Peyer's patch (tissue), 4 donors: ENCODE results near the gene LUC7L2. TPM values are rescaled to one million over a fixed set of nuclear protein-coding genes. Genes with fewer than 3 reads are reported as not detected.

Source experiments
- DNase-seq, 3 donors: peaks; one replicate each; pipeline ENCODE4 v3.0.0-alpha.2; 2017 to 2019
- H3K27ac ChIP-seq, 4 donors: fragments of 200-600 bp; sonication (generic); one replicate each; pipeline ENCODE4 v1.5.1; 2016 to 2019
- H3K27me3 ChIP-seq, 2 donors: fragments of 200-600 bp; sonication (generic); one replicate each; pipeline ENCODE4 v1.5.1; 2019
- H3K36me3 ChIP-seq, 3 donors: fragments of 200-600 bp; sonication (generic); one replicate each; pipeline ENCODE4 v1.5.1; 2016 to 2019
- H3K4me1 ChIP-seq, 4 donors: fragments of 200-600 bp; sonication (generic); one replicate each; pipeline ENCODE4 v1.5.1; 2016 to 2019
- H3K4me3 ChIP-seq, 4 donors: fragments of 200-600 bp; sonication (generic); 1 replicate in 3 of 4; 2 replicates in 1 of 4; pipeline ENCODE4 v1.5.1; 2016 to 2019; ENCODE audit warnings: mild to moderate bottlenecking in 1 of 4
- H3K9me3 ChIP-seq, 4 donors: fragments of 200-600 bp; sonication (generic); one replicate each; pipeline ENCODE4 v1.5.1; 2016 to 2019; ENCODE audit warnings: mild to moderate bottlenecking in 1 of 4
- CTCF ChIP-seq, 6 experiments: fragments of 450-650 bp in 4 of 6; fragments of 200-600 bp in 2 of 6; sonication (generic) in 1 of 6; IDR thresholded peaks; one replicate each; pipeline ENCODE4 v1.5.1; 2017 to 2019; ENCODE audit warnings: antibody characterized with exemption in 6 of 6, mild to moderate bottlenecking in 3 of 6, moderate library complexity in 1 of 6
- POLR2A ChIP-seq, 2 donors: fragments of 450-650 bp; IDR thresholded peaks; one replicate each; pipeline ENCODE4 v1.5.1; 2017; ENCODE audit warnings: antibody characterized with exemption in 2 of 2, mild to moderate bottlenecking in 2 of 2, moderate library complexity in 2 of 2
- total RNA-seq, 4 donors: library from RNA; depleted of rRNA; stranded (reverse); fragments of >200 nt; gene quantifications; one replicate each; pipeline ENCODE4 v1.1.0, GENCODE V29; 2016

The LUC7L2 gene
- total RNA-seq, 4 donors from 2014 or later, result 57.6 to 182 (median 74.4) TPM

DNA sequence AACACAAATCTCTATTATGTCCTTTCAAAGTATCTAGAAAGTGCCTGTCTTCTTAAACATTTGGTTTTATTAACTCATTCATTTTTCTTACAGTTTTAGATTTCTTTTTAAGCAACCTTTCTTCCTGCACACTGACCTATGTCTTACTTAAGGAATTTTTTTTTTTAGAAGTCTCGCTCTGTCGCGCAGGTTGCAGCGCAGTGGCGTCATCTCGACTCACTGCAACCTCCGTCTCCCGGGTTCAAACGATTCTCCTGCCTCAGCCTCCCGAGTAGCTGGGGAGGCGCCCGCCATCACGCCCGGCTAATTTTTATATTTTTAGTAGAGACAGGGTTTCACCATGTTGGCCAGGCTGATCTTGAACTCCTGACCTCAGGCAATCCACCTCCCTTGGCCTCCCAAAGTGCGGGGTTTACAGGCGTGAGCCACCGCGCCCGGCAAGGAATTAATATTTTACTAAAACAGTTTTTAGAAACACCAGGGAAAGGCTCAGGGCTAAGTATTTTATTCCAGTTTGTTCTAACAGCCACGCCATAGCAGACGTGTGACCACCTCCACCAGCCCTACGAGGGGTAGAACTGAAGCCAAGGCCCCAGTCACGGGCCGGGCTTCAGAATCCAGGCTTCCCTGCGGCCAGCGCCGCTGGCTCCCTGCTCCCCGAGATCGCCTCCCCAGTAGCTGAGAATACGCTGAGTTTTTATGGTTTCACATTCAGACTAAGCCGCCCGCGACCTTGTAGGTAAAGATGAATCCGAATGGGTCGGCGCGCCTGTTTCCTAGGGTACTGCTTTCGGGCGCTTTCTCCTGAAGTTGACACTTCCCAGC lies 941 bp upstream of the LUC7L2 start:
- peak in 1 of 3 donors; percentile 87 for DNase-seq
- H3K4me3 ChIP-seq, result peak overlapping the region; percentile 81 to 95 (median 92)
- TF ChIP-seq POLR2A (IDR thresholded peaks at IDR 0.05) (no peak), CTCF (IDR thresholded peaks at IDR 0.05) (no peak)
- H3K36me3 ChIP-seq, result peaks cover 0 to 5% (median 0%) of the 10 kb centered on the region in 3 donors
- H3K27ac ChIP-seq, result peak overlapping the region; percentile 99 to 100 (median 100)
- H3K4me1 ChIP-seq, result peaks cover 0 to 31% (median 9%) of the 10 kb centered on the region in 4 donors
- no peaks in the 10 kb centered on the region for H3K27me3 ChIP-seq
- H3K9me3 ChIP-seq, result no peaks in the 10 kb centered on the region

GRCh38 chr7:139360210-139360947 lies 685 bp downstream of the LUC7L2 start:
- Histone ChIP-seq H3K27me3 (no peaks in the 10 kb centered on the region), H3K27ac (peak overlapping the region; percentile 99 to 100 (median 100)), H3K4me1 (peaks cover 0 to 31% (median 9%) of the 10 kb centered on the region in 4 donors), H3K36me3 (peaks cover 0 to 5% (median 0%) of the 10 kb centered on the region in 3 donors), H3K9me3 (no peaks in the 10 kb centered on the region), H3K4me3 (peak overlapping the region; percentile 81 to 95 (median 92))
- DNase-seq, result peak; percentile 97 to 98 (median 98)
- TF ChIP-seq POLR2A (IDR thresholded peaks at IDR 0.05), result peak in 1 of 2 donors; percentile 50
- no peak for TF ChIP-seq CTCF (IDR thresholded peaks at IDR 0.05)

DNA sequence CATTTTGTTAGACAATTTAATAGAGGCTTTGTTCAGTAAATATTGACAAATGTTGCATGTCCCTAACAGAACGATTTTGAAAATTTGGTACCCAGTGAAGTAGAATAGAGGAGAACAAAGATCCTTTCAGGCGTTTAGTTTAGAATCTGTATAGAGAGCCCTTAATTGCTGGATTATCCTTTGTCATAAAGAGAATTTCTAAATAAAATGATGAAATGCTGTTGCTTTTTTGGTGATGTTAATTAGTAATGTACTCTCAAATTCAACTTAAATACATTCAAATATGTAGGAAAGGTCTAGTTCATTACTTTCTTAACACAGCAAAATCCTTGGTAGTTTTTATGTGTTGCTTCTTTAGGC lies 1.2 kb downstream of the LUC7L2 start:
- peak overlapping the region; percentile 81 to 95 (median 92) for H3K4me3 ChIP-seq
- no peaks in the 10 kb centered on the region for H3K27me3 ChIP-seq
- no peaks in the 10 kb centered on the region for H3K9me3 ChIP-seq
- no peak for DNase-seq
- H3K4me1 ChIP-seq, result peaks cover 0 to 31% (median 9%) of the 10 kb centered on the region in 4 donors
- peak overlapping the region; percentile 99 to 100 (median 100) for H3K27ac ChIP-seq
- H3K36me3 ChIP-seq, result peaks cover 0 to 5% (median 0%) of the 10 kb centered on the region in 3 donors
- TF ChIP-seq CTCF (IDR thresholded peaks at IDR 0.05), result no peak
- TF ChIP-seq POLR2A (IDR thresholded peaks at IDR 0.05), result no peak

- H3K27me3 ChIP-seq, result no peaks in the 10 kb centered on the region
- no peaks in the 10 kb centered on the region for H3K9me3 ChIP-seq
- H3K4me3 ChIP-seq, result peak overlapping the region in 2 of 4 donors; percentile 81 to 90
- TF ChIP-seq CTCF (IDR thresholded peaks at IDR 0.05), result no peak
- no peak for TF ChIP-seq POLR2A (IDR thresholded peaks at IDR 0.05)
- H3K4me1 ChIP-seq, result peaks cover 0 to 31% (median 9%) of the 10 kb centered on the region in 4 donors
- H3K27ac ChIP-seq, result no peak overlapping the region
- no peak for DNase-seq
- H3K36me3 ChIP-seq, result peaks cover 0 to 5% (median 0%) of the 10 kb centered on the region in 3 donors
Observed at GRCh38 chr7:139361523-139361922, 1.8 kb downstream of the LUC7L2 start.

DNA sequence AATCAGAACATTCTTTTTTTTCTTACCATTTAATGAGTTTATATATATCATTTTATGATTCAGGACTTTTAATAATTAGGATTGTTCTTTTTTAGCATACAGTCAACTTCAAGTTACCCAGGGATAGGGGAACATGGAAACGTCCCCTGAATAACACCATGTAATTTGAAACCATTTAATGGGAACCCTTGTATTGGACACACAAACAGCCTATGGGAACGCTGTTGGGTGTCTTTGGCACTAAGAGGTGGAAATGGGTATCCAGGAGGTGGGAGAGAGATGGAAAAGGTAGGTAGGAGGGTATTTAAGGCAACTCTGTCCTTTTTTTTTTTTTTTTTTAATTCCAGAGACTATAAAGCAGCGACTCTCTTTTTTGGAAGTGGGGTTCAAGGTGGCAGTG lies 2.6 kb downstream of the LUC7L2 start:
- H3K36me3 ChIP-seq, result peaks cover 0 to 5% (median 0%) of the 10 kb centered on the region in 3 donors
- TF ChIP-seq CTCF (IDR thresholded peaks at IDR 0.05) (no peak), POLR2A (IDR thresholded peaks at IDR 0.05) (no peak)
- H3K27ac ChIP-seq, result no peak overlapping the region
- H3K9me3 ChIP-seq, result no peaks in the 10 kb centered on the region
- peaks cover 0 to 31% (median 9%) of the 10 kb centered on the region in 4 donors for H3K4me1 ChIP-seq
- DNase-seq, result no peak
- H3K4me3 ChIP-seq, result no peak overlapping the region
- H3K27me3 ChIP-seq, result no peaks in the 10 kb centered on the region
